DND-41 (cell line): ENCODE results near the gene MAPK8IP1.

Experiments
- CTCF ChIP-seq: IDR thresholded peaks from 2 replicates; pipeline ENCODE4 v1.5.1; 2012; ENCODE audit warnings: borderline replicate concordance, low read length, moderate library complexity, mild to moderate bottlenecking; ENCODE audit not compliant: poor library complexity, severe bottlenecking; ENCODE audit errors: extremely low read depth
- EZH2 ChIP-seq: IDR thresholded peaks from 3 replicates; pipeline ENCODE4 v1.6.1; 2012; ENCODE audit warnings: borderline replicate concordance, low read depth, mild to moderate bottlenecking, moderate library complexity, low read length, inconsistent platforms; ENCODE audit not compliant: severe bottlenecking

GRCh38 chr11:45886816-45887520 lies 1.5 kb downstream of the MAPK8IP1 start:
- TF ChIP-seq CTCF (no peak), EZH2 (no peak)
